Ovary (tissue), 9 donors: ENCODE measurements around the gene TEX44. TPM values are rescaled to one million over a fixed set of nuclear protein-coding genes. Genes with fewer than 3 reads are reported as not detected.
A peak's percentile ranks its signal among the peaks of the same experiment; 100 is the strongest.

Experiments used
- DNase-seq, 5 donors: peaks; one replicate each; pipeline ENCODE4 v3.0.0-alpha.2; 2019 to 2020
- H3K27ac ChIP-seq, 2 donors: fragments of 200-600 bp; one replicate each; pipeline versions ENCODE4 v1.5.1 to v1.8.0; 2019 to 2022
- H3K27me3 ChIP-seq: fragments of 200-600 bp; one replicate; pipeline ENCODE4 v1.8.0; 2022
- H3K36me3 ChIP-seq: fragments of 200-600 bp; sonication (generic); one replicate; pipeline ENCODE4 v1.5.1; 2019
- H3K4me1 ChIP-seq: one replicate; pipeline ENCODE4 v1.8.1; 2013; ENCODE audit warnings: mild to moderate bottlenecking, moderate library complexity; ENCODE audit not compliant: insufficient read depth
- H3K4me3 ChIP-seq: fragments of 200-600 bp; sonication (generic); one replicate; pipeline ENCODE4 v1.5.1; 2017
- H3K9me3 ChIP-seq, 2 donors: fragments of 200-600 bp in 1 of 2; sonication (generic) in 1 of 2; one replicate each; pipeline versions ENCODE4 v1.5.1 to v1.8.1; 2013 to 2019; ENCODE audit warnings: mild to moderate bottlenecking in 1 of 2, moderate library complexity in 1 of 2
- EP300 ChIP-seq: sonication (generic); formaldehyde crosslinking; IDR thresholded peaks from one replicate; pipeline ENCODE4 v1.6.1; 2017; ENCODE audit warnings: antibody characterized with exemption
- POLR2A ChIP-seq: fragments of 450-650 bp; IDR thresholded peaks from one replicate; pipeline ENCODE4 v1.6.1; 2017; ENCODE audit warnings: antibody characterized with exemption, mild to moderate bottlenecking, moderate library complexity
- WGBS, 3 donors: extraction: QIAGEN DNeasy Blood & Tissue Kit in 1 of 3; methylation state at CpG; one replicate each; pipeline versions ENCODE4 v1.1.5 to v1.1.7; 2013 to 2017; 5-methylcytosine and 5-hydroxymethylcytosine counted together
- intact Hi-C, 4 donors: fragments of 100-400 bp; cut with DNase I; formaldehyde crosslinking; loops; one replicate each; pipeline versions ENCODE4 v1.11.0 to v1.15.1; 2022 to 2023
- polyA plus RNA-seq, 2 donors: library from polyadenylated mRNA; stranded (reverse); fragments of 200-250 nt in 1 of 2; fragments of 350-450 nt in 1 of 2; fragmentation: Illumina TruSeq in 1 of 2; extraction: RNeasy Lipid Tissue Mini Kit (QIAGEN cat#74804) in 1 of 2; gene quantifications; one replicate each; pipeline ENCODE4 v1.2.3, GENCODE V29; 2013 to 2014
- total RNA-seq, 7 donors: library from RNA; depleted of rRNA in 2 of 7; stranded (reverse); fragments of >200 nt in 2 of 7; fragmentation: NEBNext Ultra II Directional in 3 of 7; extraction: Animal tissue kit (Norgen Biotek cat#: 25700) in 3 of 7; gene quantifications; one replicate each; pipeline versions ENCODE4 v1.1.0 to v1.2.4, GENCODE V29; 2016 to 2023
- TF ChIP-seq, protein P1 (sequence below), 3 donors: fragments of 450-650 bp in 2 of 3; fragments of 200-600 bp in 1 of 3; IDR thresholded peaks; one replicate each; pipeline versions ENCODE4 v1.5.1 to v1.8.0; 2016 to 2022; ENCODE audit warnings: antibody characterized with exemption in 3 of 3, mild to moderate bottlenecking in 1 of 3
- donor health status: DM: no; HTN: no; CAD: no; lungs with moderate emphysema.
- donor health status: DM: no; HTN: no; CAD: no.
- donor health status: Bipolar disorder and iron deficiency.
- donor health status: DM: yes; HTN: yes; CAD: no.
- donor health status: DM: no; HTN: no; CAD: no.
- donor health status: DM: yes; HTN: yes; CAD: no.

Gene TEX44
- total and polyA plus RNA-seq, 9 donors: not detected

DNA sequence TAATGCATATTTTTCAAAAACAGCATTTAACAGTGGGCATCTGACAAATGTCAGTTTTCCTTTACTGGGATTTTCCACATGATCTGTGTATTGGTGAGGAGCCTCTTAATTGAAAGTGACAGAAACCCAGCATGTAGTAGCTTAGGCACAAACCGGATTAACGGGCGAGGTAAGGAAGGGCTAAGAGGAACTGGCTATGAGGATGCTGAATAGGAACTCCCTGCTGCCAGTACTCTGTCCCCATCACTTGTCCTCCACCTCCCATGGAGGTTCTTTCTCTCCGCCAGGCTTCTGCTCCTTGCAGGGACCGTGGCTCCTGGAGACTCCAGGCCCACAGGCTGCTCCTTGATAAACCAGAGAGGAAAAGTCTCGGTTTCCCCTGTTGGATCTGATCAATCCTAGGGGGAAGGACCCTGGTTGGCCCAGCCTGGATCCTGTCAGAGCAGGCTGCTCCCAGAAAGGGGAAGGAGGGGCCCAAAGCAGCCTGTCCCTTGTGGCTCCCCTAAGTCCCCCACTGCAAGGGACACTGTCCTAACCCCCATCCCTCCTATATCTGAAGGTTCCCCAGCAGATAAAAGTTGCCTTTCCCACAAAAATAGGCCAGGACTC is 10.3 kb downstream of the TEX44 start:
- intact Hi-C loops: loop anchor here in 2 of 4 donors (5.0 to 10.0 kb wide), 3 partner anchors 41 to 88 kb away; no protein-coding TSS in a partner anchor
- peak overlapping the region; percentile 47 to 97 for H3K27ac ChIP-seq
- 72 to 76% (median 74%) methylated on average over 6 of the region's 6 CpGs for WGBS, 3 donors
- TF ChIP-seq POLR2A (no peak), EP300 (no peak)
- TF ChIP-seq, protein P1, sequence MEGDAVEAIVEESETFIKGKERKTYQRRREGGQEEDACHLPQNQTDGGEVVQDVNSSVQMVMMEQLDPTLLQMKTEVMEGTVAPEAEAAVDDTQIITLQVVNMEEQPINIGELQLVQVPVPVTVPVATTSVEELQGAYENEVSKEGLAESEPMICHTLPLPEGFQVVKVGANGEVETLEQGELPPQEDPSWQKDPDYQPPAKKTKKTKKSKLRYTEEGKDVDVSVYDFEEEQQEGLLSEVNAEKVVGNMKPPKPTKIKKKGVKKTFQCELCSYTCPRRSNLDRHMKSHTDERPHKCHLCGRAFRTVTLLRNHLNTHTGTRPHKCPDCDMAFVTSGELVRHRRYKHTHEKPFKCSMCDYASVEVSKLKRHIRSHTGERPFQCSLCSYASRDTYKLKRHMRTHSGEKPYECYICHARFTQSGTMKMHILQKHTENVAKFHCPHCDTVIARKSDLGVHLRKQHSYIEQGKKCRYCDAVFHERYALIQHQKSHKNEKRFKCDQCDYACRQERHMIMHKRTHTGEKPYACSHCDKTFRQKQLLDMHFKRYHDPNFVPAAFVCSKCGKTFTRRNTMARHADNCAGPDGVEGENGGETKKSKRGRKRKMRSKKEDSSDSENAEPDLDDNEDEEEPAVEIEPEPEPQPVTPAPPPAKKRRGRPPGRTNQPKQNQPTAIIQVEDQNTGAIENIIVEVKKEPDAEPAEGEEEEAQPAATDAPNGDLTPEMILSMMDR (IDR thresholded peaks at IDR 0.05): no peak
- no peaks in the 10 kb centered on the region for H3K9me3 ChIP-seq
- H3K36me3 ChIP-seq: no peaks in the 10 kb centered on the region
- no peaks in the 10 kb centered on the region for H3K27me3 ChIP-seq
- H3K4me1 ChIP-seq: peaks cover 12% of the 10 kb centered on the region
- DNase-seq: peak in 1 of 5 donors; percentile 26
- no peak overlapping the region for H3K4me3 ChIP-seq

DNA sequence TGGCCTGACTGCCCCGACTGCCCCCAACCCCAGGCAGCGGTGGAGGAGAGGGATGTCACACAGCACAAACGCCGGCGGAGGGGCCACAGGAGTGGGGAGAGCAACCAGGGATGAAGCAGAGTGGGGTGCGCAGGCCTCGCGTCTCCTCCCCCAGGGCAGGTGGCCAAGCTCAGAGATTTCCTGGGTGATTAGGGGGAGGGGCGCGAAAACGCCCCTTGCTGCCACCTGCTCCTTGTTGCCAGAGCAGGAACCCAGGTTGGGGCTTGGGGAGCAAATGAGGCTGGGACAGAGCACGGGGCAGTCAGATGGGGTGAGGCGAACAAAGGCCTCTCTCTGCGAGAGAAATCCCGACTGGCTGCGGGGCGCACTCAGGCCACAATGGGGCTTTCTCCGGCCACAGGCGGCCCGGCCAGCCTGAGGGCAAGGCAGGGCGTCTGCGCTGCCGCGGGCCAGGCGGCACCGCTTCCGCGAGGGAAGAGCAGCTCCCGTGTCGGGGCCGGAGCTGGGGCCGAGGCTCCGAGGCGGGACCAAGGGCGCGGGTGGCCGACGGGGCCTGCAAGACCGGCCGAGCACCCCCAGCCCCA is 11.5 kb downstream of the TEX44 start:
- intact Hi-C loops: loop anchor here in 2 of 4 donors (2.0 to 10.0 kb wide), 4 partner anchors 42 to 103 kb away; no protein-coding TSS in a partner anchor
- TF ChIP-seq EP300 (no peak), POLR2A (peak; percentile 85)
- TF ChIP-seq, protein P1 (IDR thresholded peaks at IDR 0.05): peak in 2 of 3 donors; percentile 4 to 9
- WGBS, 3 donors: 5 to 10% (median 8%) methylated on average over 29 to 40 of the region's 40 CpGs
- peak overlapping the region; percentile 77 for H3K4me3 ChIP-seq
- DNase-seq: peak in 4 of 5 donors; percentile 69 to 80 (median 77)
- H3K4me1 ChIP-seq: peaks cover 12% of the 10 kb centered on the region
- H3K36me3 ChIP-seq: no peaks in the 10 kb centered on the region
- no peaks in the 10 kb centered on the region for H3K9me3 ChIP-seq
- H3K27me3 ChIP-seq: no peaks in the 10 kb centered on the region
- peak overlapping the region; percentile 97 to 100 for H3K27ac ChIP-seq

DNA sequence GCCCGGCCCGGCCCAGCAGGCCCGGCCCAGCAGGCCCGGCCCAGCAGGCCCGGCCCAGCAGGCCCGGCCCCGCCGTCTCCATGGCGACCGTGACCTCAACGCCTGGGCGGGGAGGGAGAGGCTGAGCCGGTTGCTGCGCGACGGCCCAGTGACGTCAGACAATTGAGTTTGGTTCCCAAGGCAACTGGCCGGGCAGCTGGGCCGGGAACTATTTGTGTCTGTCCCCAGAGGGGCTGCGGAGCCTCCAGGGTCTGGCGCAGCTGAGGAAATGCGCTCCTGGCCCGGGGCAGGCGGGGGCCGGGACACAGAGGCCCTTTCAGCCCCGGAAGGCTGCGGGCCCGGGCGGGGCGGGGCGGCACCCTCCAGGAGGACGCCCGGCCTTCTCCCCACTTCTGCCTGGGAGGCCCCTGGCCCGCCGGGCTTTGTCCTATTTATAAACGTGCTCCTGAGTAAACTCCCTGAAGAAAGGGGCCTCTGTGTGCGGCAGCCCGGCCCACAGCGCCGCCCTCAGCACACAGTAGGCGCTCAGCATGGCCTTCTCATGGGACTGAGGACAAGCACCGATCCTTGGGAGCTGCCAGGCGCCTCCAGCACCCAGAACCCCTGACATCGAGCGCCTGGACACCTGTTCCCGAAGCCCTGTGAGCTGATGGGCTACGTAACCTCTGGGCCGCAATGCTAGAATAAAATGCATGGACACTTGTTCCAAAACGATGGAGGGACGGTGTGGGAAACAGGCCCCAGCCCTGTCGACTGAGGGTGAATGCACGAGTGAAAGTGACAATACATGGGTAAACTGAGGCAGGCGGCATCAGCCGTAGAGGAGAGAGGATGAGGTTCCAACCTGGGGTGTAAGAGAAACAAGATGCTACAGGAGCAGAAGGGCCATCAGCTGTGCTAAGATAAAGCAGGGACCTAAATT is 12.3 kb downstream of the TEX44 start:
- H3K27ac ChIP-seq: peak overlapping the region; percentile 97 to 100
- H3K4me1 ChIP-seq: peaks cover 12% of the 10 kb centered on the region
- H3K27me3 ChIP-seq: no peaks in the 10 kb centered on the region
- H3K36me3 ChIP-seq: no peaks in the 10 kb centered on the region
- 15 to 22% (median 16%) methylated on average over 39 to 54 of the region's 54 CpGs for WGBS, 3 donors
- TF ChIP-seq, protein P1 (IDR thresholded peaks at IDR 0.05): peak in 1 of 3 donors; percentile 8
- TF ChIP-seq POLR2A: peak; percentile 59
- peak; percentile 97 for TF ChIP-seq EP300
- H3K4me3 ChIP-seq: peak overlapping the region; percentile 77
- DNase-seq: peak; percentile 99 to 100 (median 100)
- intact Hi-C loops: loop anchor here in 2 of 4 donors (2.0 to 10.0 kb wide), 4 partner anchors 43 to 102 kb away; no protein-coding TSS in a partner anchor
- no peaks in the 10 kb centered on the region for H3K9me3 ChIP-seq

DNA sequence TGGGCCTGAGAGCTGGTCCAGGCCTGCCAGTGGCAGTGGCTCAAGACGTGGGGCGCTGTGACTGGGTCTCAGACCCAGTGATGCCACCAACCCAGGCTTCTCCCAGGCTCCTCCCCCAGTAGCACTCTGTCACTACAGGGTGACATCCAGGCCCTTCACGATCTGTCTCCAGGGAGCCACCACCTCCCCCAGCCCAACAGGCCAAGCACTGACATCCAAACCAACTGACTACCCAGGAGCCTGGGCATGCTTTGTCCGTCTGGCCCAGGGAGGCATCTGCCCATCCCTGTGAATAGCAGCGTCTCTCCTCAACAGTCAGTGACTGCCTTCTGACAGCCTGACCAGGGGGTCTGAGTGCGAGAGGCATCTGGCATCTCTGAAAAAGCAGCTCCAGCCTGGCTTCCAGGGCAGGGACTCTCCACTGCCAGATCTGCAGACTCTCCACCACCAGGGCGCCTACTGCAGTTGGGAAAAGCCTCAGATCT is 13.0 kb downstream of the TEX44 start:
- Histone ChIP-seq H3K9me3 (no peaks in the 10 kb centered on the region), H3K27ac (peak overlapping the region; percentile 97 to 100), H3K36me3 (no peaks in the 10 kb centered on the region), H3K27me3 (no peaks in the 10 kb centered on the region), H3K4me3 (no peak overlapping the region), H3K4me1 (peaks cover 10% of the 10 kb centered on the region)
- TF ChIP-seq POLR2A (no peak), EP300 (no peak)
- TF ChIP-seq, protein P1 (IDR thresholded peaks at IDR 0.05): no peak
- 83 to 92% (median 85%) methylated on average over 6 to 7 of the region's 7 CpGs for WGBS, 3 donors
- intact Hi-C loops: loop anchor here in 1 of 4 donors (2.0 to 10.0 kb wide), 2 partner anchors 91 to 101 kb away; no protein-coding TSS in a partner anchor
- DNase-seq: peak in 4 of 5 donors; percentile 48 to 55 (median 52)
